ENCODE data around the gene PCLO.
"Not testable (repeated sequence)": the region's sequence is repeated elsewhere in the genome, so short reads cannot be mapped to it uniquely, and the experiment has no call there.

PCLO gene

DNA sequence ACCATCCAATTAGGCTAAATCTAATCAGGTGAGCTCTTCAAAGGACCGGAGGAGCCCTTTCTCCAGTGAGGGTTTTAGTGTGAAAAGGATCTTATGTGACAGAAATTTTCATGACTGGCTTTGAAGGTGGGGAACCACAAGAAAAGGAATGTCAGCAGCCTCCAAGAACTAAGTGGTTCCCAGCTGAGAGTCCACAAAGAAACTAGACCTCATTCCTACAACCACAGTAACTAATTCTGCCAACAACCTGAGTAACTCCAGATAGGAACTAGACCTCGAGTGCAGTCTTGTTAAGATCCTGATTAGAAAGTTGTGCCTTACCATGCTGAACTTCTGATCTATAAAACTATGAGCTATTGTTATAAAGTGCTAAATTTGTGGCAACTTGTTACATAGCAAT is 51.3 kb downstream of the PCLO start:
- DNase-seq (ENCODE audit: insufficient read length, low spot score) (no peak), FAIRE-seq (no peak)
- TF ChIP-seq, protein P1, sequence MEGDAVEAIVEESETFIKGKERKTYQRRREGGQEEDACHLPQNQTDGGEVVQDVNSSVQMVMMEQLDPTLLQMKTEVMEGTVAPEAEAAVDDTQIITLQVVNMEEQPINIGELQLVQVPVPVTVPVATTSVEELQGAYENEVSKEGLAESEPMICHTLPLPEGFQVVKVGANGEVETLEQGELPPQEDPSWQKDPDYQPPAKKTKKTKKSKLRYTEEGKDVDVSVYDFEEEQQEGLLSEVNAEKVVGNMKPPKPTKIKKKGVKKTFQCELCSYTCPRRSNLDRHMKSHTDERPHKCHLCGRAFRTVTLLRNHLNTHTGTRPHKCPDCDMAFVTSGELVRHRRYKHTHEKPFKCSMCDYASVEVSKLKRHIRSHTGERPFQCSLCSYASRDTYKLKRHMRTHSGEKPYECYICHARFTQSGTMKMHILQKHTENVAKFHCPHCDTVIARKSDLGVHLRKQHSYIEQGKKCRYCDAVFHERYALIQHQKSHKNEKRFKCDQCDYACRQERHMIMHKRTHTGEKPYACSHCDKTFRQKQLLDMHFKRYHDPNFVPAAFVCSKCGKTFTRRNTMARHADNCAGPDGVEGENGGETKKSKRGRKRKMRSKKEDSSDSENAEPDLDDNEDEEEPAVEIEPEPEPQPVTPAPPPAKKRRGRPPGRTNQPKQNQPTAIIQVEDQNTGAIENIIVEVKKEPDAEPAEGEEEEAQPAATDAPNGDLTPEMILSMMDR (IDR thresholded peaks at IDR 0.05; ENCODE audit: insufficient read depth, missing control alignments), result no peak

DNA sequence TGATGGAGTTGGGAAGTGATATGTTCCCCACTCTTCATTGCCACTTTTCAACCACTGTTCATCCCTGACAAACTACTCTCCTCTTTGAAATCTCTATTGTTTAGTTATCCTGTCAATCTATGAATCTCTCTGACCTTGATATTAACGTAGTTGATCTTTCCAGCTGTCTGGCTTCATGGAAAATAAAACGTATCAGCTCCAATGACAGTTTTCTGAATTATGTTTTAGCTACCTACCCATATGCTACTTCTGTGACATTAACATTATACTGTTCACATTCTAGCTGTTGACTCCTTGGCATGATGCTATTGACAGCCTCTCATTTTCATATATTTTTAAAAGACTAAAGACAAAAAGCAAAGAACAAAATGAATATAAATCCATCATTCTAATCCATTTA is 53.3 kb downstream of the PCLO start:
- no peak for DNase-seq (ENCODE audit: insufficient read length, low spot score)
- FAIRE-seq, result no peak
- TF ChIP-seq, protein P1 (IDR thresholded peaks at IDR 0.05; ENCODE audit: insufficient read depth, missing control alignments), result no peak

DNA sequence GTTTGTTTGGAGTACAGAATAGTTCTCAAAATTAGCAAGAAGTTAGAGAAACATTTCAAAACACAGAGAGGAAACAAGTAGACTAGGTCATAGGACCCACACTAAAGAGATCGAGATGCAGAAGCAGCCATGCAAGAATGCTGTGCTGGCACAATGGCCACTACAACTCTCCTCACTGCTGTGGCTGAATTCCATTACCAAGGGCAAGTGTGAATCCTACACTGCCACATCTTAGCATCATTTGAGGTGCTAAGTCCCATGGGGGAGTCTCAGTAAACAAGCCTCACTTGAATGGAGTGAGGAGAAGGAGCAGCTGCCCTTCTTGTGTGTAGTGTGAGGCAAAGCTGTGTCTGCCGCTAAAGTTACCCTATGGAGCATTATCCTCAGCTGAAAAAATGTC is 56.7 kb downstream of the PCLO start:
- TF ChIP-seq, protein P1 (IDR thresholded peaks at IDR 0.05; ENCODE audit: insufficient read depth, missing control alignments), result no peak
- DNase-seq (ENCODE audit: insufficient read length, low spot score) (no peak), FAIRE-seq (no peak)

DNA sequence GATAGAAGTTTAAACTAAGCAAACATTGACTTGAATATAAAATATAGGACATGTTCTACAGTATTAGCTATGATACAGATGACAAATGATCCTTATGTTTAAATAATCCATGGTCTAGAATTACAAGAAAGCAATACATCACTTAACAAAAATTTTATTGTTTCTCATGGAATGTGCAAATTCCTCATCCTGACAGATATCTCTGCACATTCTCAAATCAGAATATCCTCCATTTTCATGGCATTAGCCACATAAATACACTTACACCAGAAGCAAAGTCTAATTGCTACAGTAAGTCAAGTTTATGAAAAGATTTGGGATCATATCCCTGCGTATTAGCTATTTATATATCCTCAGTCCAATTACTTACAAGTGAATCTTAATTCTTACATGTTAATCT is 57.6 kb downstream of the PCLO start:
- no peak for DNase-seq (ENCODE audit: insufficient read length, low spot score)
- FAIRE-seq, result no peak
- TF ChIP-seq, protein P1 (IDR thresholded peaks at IDR 0.05; ENCODE audit: insufficient read depth, missing control alignments), result no peak

DNA sequence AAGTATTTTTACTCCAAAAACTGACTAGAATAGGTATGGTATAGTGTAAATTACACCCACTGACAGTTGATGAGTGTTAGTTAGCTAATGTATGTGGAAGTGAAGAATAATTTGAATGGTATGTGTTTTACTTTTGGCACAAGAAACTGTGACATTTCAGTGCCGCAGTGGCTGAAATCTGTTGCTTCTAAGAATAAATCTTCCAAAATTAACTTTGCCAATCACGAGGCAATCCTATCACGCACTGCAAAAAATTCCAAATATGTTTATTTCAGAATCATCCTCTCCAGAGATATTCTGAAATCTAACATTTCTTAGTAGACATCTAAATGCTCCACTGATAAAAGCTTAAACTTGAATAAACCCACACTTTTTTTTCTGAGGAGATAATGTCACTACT is 61.2 kb downstream of the PCLO start:
- no peak for FAIRE-seq
- TF ChIP-seq, protein P1 (IDR thresholded peaks at IDR 0.05; ENCODE audit: insufficient read depth, missing control alignments), result no peak

DNA sequence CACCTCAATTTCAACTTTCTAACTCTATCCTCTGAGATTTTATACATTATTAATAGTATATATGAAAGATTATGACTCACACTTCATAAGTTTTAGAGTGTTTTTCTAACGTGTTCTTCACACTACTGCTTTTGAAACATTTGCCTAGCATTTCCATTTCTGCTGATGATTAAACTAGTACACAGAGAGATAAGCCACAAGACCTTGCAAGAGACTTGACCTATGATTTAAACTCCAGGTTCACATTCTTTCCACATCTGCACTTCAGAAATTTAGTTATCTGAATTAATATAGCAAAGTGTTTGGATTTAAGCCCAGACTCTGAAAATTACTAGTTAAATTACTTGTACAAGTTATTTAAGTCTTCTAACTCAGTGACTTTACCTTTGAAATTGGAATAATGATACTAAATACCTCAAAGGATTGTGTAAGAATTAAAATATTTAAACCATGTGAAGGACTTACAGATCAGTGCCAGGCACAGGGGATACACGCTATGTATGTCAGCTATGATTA is 66.6 kb downstream of the PCLO start:
- no peak for FAIRE-seq

More for the DNA sequence above, 61.2 kb downstream of the PCLO start:
- no peak for DNase-seq (ENCODE audit: insufficient read length, low spot score)

DNA sequence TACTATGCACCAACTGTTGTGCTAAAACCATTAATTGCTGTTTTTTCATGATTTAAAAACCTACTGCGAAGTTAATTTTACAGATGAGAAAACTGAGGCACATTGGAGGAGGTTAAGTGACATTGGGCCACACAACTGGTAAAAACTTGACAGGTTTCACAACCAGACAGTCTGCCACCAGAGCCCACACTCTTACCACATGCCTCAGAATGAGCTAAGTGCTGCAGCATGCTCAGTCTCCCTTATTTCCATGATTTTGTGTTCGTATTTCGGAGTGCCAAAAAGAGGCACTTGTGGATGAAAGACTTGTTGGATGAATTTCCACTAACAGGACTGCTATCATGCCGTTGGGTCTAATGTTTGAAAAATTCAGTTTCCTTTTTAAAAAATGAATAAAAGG is 77.4 kb downstream of the PCLO start:
- FAIRE-seq, result no peak
- DNase-seq (ENCODE audit: insufficient read length, low spot score), result no peak
- TF ChIP-seq, protein P1 (IDR thresholded peaks at IDR 0.05; ENCODE audit: insufficient read depth, missing control alignments), result no peak

More for the DNA sequence above, 66.6 kb downstream of the PCLO start:
- no peak for DNase-seq (ENCODE audit: insufficient read length, low spot score)
- TF ChIP-seq, protein P1 (IDR thresholded peaks at IDR 0.05; ENCODE audit: insufficient read depth, missing control alignments), result no peak

DNA sequence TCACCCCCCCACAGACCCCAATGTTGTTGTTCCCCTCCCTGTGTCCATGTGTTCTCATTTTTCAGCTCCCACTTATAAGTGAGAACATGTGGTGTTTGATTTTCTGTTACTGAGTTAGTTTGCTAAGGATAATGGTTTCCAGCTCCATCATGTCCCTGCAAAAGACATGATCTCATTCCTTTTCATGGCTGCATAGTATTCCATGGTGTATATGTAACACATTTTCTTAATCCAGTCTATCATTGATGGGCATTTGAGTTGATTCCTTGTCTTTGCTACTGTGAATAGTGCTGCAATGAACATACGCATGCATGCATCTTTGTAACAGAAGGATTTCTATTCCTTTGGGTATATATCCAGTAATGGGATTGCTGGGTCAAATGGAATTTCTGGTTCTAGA is 82.8 kb downstream of the PCLO start:
- FAIRE-seq; DNase-seq (ENCODE audit: insufficient read length, low spot score): not testable (repeated sequence)

Measured in D721Med (cell line).